NT2/D1 (cell line): ENCODE measurements around the gene GAS7.

Experiments
- SUZ12 ChIP-seq: IDR thresholded peaks from 2 replicates; pipeline ENCODE4 v1.6.1; 2011; ENCODE audit not compliant: insufficient read length, insufficient read depth; ENCODE audit errors: extremely low read depth
- YY1 ChIP-seq: IDR thresholded peaks from 2 replicates; pipeline ENCODE4 v1.6.1; 2011; ENCODE audit not compliant: insufficient read length, insufficient read depth
- ZNF274 ChIP-seq: IDR thresholded peaks from 2 replicates; pipeline ENCODE4 v1.6.1; 2011; ENCODE audit warnings: mild to moderate bottlenecking, low read depth, low read length

- no peak for TF ChIP-seq YY1
- TF ChIP-seq SUZ12: no peak
- TF ChIP-seq ZNF274: no peak
Measured at GRCh38 chr17:10034719-10035475, 163.5 kb downstream of the GAS7 start.
